ENCODE data around the gene FZD4.

DNA sequence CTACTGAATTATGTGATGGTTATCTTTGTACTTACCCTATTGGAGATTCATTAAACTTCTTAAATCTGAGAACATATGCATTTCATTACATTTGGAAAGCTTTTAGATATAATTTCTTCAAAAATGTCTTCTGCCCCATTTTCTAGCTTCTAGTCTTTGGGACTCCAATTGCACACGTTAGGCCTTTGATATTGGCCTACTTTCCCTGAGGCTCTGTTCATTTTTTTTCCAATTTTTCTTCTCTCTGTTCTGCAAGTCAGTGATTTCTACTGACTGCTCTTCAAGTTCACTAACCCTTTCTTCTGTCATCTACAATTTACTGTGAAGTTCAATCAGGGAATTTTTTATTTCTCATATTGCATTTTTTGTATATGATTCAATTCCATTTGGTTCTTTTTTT, 43.0 kb downstream of the FZD4 start:
- TF ChIP-seq, protein P1, sequence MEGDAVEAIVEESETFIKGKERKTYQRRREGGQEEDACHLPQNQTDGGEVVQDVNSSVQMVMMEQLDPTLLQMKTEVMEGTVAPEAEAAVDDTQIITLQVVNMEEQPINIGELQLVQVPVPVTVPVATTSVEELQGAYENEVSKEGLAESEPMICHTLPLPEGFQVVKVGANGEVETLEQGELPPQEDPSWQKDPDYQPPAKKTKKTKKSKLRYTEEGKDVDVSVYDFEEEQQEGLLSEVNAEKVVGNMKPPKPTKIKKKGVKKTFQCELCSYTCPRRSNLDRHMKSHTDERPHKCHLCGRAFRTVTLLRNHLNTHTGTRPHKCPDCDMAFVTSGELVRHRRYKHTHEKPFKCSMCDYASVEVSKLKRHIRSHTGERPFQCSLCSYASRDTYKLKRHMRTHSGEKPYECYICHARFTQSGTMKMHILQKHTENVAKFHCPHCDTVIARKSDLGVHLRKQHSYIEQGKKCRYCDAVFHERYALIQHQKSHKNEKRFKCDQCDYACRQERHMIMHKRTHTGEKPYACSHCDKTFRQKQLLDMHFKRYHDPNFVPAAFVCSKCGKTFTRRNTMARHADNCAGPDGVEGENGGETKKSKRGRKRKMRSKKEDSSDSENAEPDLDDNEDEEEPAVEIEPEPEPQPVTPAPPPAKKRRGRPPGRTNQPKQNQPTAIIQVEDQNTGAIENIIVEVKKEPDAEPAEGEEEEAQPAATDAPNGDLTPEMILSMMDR (IDR thresholded peaks at IDR 0.05): no peak
- TF ChIP-seq POLR2AphosphoS5 (IDR thresholded peaks at IDR 0.05; ENCODE audit: insufficient read depth in 1 of 2, low read depth in 1 of 2) (no peak), POLR2A (IDR thresholded peaks at IDR 0.05) (no peak)
